Liver (tissue), 9 donors: Measurements from ENCODE around the gene RPP40. TPM values are rescaled to one million over a fixed set of nuclear protein-coding genes. Genes with fewer than 3 reads are reported as not detected.

Experiments used
- DNase-seq: peaks from one replicate; pipeline ENCODE4 v3.0.0-alpha.2; 2017; ENCODE audit warnings: low spot score
- H3K27ac ChIP-seq, 2 donors: one replicate each; pipeline ENCODE4 v1.7.0; 2013; ENCODE audit warnings: inconsistent platforms in 2 of 2, low read length in 2 of 2, control low read depth in 1 of 2, low read depth in 1 of 2, mild to moderate bottlenecking in 1 of 2
- H3K27me3 ChIP-seq, 4 donors: one replicate each; pipeline versions ENCODE4 v1.6.1 to v1.7.0; 2013; ENCODE audit warnings: low read length in 3 of 4, inconsistent platforms in 1 of 4, mild to moderate bottlenecking in 1 of 4, moderate library complexity in 1 of 4; ENCODE audit not compliant: control insufficient read depth in 4 of 4, insufficient read depth in 4 of 4
- H3K36me3 ChIP-seq, 4 donors: one replicate each; pipeline versions ENCODE4 v1.6.1 to v1.7.0; 2013; ENCODE audit warnings: low read length in 3 of 4, mild to moderate bottlenecking in 3 of 4, low read depth in 1 of 4, moderate library complexity in 1 of 4; ENCODE audit not compliant: control insufficient read depth in 4 of 4, insufficient read depth in 3 of 4
- H3K4me1 ChIP-seq, 4 donors: one replicate each; pipeline versions ENCODE4 v1.6.1 to v1.7.0; 2013; ENCODE audit warnings: low read length in 3 of 4, mild to moderate bottlenecking in 3 of 4, moderate library complexity in 1 of 4; ENCODE audit not compliant: control insufficient read depth in 4 of 4, insufficient read depth in 4 of 4
- H3K4me3 ChIP-seq, 3 donors: one replicate each; pipeline versions ENCODE4 v1.6.1 to v1.7.0; 2013; ENCODE audit warnings: low read length in 3 of 3, control low read depth in 1 of 3, low read depth in 1 of 3, mild to moderate bottlenecking in 1 of 3
- H3K9ac ChIP-seq, 2 donors: one replicate each; pipeline ENCODE4 v1.7.0; 2013; ENCODE audit warnings: low read length in 2 of 2, mild to moderate bottlenecking in 2 of 2, moderate library complexity in 2 of 2, control low read depth in 1 of 2, low read depth in 1 of 2
- H3K9me3 ChIP-seq, 4 donors: one replicate each; pipeline versions ENCODE4 v1.6.1 to v1.7.0; 2013; ENCODE audit warnings: low read length in 3 of 4; ENCODE audit not compliant: control insufficient read depth in 4 of 4
- EGR1 ChIP-seq, 2 donors: IDR thresholded peaks; 2 replicates each; pipeline ENCODE4 v1.6.1; 2016 to 2018; ENCODE audit warnings: antibody characterized with exemption in 2 of 2, low read depth in 2 of 2
- FOXA1 ChIP-seq: IDR thresholded peaks from 2 replicates; pipeline ENCODE4 v1.6.1; 2016; ENCODE audit warnings: antibody characterized with exemption
- FOXA2 ChIP-seq: IDR thresholded peaks from 2 replicates; pipeline ENCODE4 v1.6.1; 2016; ENCODE audit warnings: antibody characterized with exemption
- GABPA ChIP-seq, 2 donors: IDR thresholded peaks in 1 of 2; conservative IDR thresholded peaks in 1 of 2; 2 replicates each; pipeline ENCODE4 v1.6.1; 2016; ENCODE audit warnings: antibody characterized with exemption in 2 of 2, mild to moderate bottlenecking in 1 of 2, moderate library complexity in 1 of 2
- HNF4A ChIP-seq, 2 donors: conservative IDR thresholded peaks; 2 replicates each; pipeline ENCODE4 v1.6.1; 2016; ENCODE audit warnings: antibody characterized with exemption in 2 of 2, mild to moderate bottlenecking in 2 of 2
- HNF4G ChIP-seq: IDR thresholded peaks from 2 replicates; pipeline ENCODE4 v1.6.1; 2016; ENCODE audit warnings: antibody characterized with exemption
- JUND ChIP-seq, 2 donors: IDR thresholded peaks; 2 replicates each; pipeline ENCODE4 v1.6.1; 2016; ENCODE audit warnings: antibody characterized with exemption in 2 of 2
- NR2F2 ChIP-seq: IDR thresholded peaks from 2 replicates; pipeline ENCODE4 v1.6.1; 2016; ENCODE audit warnings: antibody characterized with exemption
- RAD21 ChIP-seq, 2 donors: IDR thresholded peaks; 2 replicates each; pipeline ENCODE4 v1.6.1; 2016; ENCODE audit warnings: antibody characterized with exemption in 2 of 2, mild to moderate bottlenecking in 2 of 2
- REST ChIP-seq: IDR thresholded peaks from 2 replicates; pipeline ENCODE4 v1.6.1; 2016; ENCODE audit warnings: antibody characterized with exemption, mild to moderate bottlenecking
- RXRA ChIP-seq, 2 donors: IDR thresholded peaks; 2 replicates each; pipeline ENCODE4 v1.6.1; 2017 to 2018; ENCODE audit warnings: antibody characterized with exemption in 2 of 2, mild to moderate bottlenecking in 1 of 2
- SP1 ChIP-seq: IDR thresholded peaks from 2 replicates; pipeline ENCODE4 v1.6.1; 2018; ENCODE audit warnings: antibody characterized with exemption, mild to moderate bottlenecking
- TAF1 ChIP-seq: conservative IDR thresholded peaks from 2 replicates; pipeline ENCODE4 v1.6.1; 2016; ENCODE audit warnings: antibody characterized with exemption, mild to moderate bottlenecking
- YY1 ChIP-seq: IDR thresholded peaks from 2 replicates; pipeline ENCODE4 v1.6.1; 2016; ENCODE audit warnings: antibody characterized with exemption, mild to moderate bottlenecking
- WGBS: extraction: QIAGEN DNeasy Blood & Tissue Kit; methylation state at CpG from one replicate; pipeline ENCODE4 v1.1.7; 2013; 5-methylcytosine and 5-hydroxymethylcytosine counted together
- polyA plus RNA-seq, 2 donors: library from polyadenylated mRNA; stranded (reverse) in 1 of 2; unstranded in 1 of 2; fragments of 200-250 nt in 1 of 2; fragments of >200 nt in 1 of 2; fragmentation: Nextera tagmentation in 1 of 2; extraction: Ambion mirVana in 1 of 2; gene quantifications; one replicate each; pipeline versions ENCODE4 v1.2.1 to v1.2.3, GENCODE V29; 2013 to 2015
- total RNA-seq, 2 donors: library from RNA; depleted of rRNA; stranded (reverse); fragments of >200 nt; gene quantifications; one replicate each; pipeline ENCODE4 v1.2.3, GENCODE V29; 2014
- TF ChIP-seq, protein P1 (sequence below): IDR thresholded peaks from 2 replicates; pipeline ENCODE4 v1.6.1; 2016; ENCODE audit warnings: antibody characterized with exemption
- TF ChIP-seq, protein P2 (sequence below): IDR thresholded peaks from 2 replicates; pipeline ENCODE4 v1.6.1; 2016; ENCODE audit warnings: antibody characterized with exemption
- TF ChIP-seq, protein P3 (sequence below): fragments of 150-350 bp; IDR thresholded peaks from 2 replicates; pipeline ENCODE4 v1.5.1; 2017; ENCODE audit warnings: improper control_type of control experiment, low read depth, low read length; ENCODE audit not compliant: missing input control
- donor health status: healthy.
- donor health status: healthy.
- donor health status: healthy.
- donor health status: healthy.
- donor health status: healthy.

The RPP40 gene
- total and polyA plus RNA-seq, 4 donors, result 5.4 to 9.5 (median 8.9) TPM

GRCh38 chr6:4977468-4977867 is 26.4 kb downstream of the RPP40 start:
- WGBS, result 72% methylated on average over 5 of the region's 5 CpGs
- Histone ChIP-seq H3K27me3 (no peaks in the 10 kb centered on the region), H3K4me1 (no peaks in the 10 kb centered on the region), H3K4me3 (no peak overlapping the region), H3K9ac (no peak overlapping the region), H3K27ac (no peak overlapping the region), H3K36me3 (no peaks in the 10 kb centered on the region), H3K9me3 (peaks cover 1 to 14% (median 9%) of the 10 kb centered on the region in 4 donors)
- TF ChIP-seq FOXA1, result no peak
- TF ChIP-seq JUND (IDR thresholded peaks at IDR 0.05), result no peak
- TF ChIP-seq NR2F2, result no peak
- no peak for TF ChIP-seq RAD21 (IDR thresholded peaks at IDR 0.05)
- TF ChIP-seq, protein P1, sequence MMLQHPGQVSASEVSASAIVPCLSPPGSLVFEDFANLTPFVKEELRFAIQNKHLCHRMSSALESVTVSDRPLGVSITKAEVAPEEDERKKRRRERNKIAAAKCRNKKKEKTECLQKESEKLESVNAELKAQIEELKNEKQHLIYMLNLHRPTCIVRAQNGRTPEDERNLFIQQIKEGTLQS, result no peak
- TF ChIP-seq EGR1 (IDR thresholded peaks at IDR 0.05; ENCODE audit: low read depth in 2 of 2), result no peak
- no peak for TF ChIP-seq SP1
- TF ChIP-seq FOXA2, result no peak
- no peak for TF ChIP-seq GABPA (IDR thresholded peaks at IDR 0.05 in 1 of 2, conservative IDR thresholded peaks at IDR 0.05 in 1 of 2)
- no peak for TF ChIP-seq YY1
- TF ChIP-seq HNF4A (conservative IDR thresholded peaks at IDR 0.05), result no peak
- TF ChIP-seq, protein P2, sequence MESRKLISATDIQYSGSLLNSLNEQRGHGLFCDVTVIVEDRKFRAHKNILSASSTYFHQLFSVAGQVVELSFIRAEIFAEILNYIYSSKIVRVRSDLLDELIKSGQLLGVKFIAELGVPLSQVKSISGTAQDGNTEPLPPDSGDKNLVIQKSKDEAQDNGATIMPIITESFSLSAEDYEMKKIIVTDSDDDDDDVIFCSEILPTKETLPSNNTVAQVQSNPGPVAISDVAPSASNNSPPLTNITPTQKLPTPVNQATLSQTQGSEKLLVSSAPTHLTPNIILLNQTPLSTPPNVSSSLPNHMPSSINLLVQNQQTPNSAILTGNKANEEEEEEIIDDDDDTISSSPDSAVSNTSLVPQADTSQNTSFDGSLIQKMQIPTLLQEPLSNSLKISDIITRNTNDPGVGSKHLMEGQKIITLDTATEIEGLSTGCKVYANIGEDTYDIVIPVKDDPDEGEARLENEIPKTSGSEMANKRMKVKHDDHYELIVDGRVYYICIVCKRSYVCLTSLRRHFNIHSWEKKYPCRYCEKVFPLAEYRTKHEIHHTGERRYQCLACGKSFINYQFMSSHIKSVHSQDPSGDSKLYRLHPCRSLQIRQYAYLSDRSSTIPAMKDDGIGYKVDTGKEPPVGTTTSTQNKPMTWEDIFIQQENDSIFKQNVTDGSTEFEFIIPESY, result no peak
- TF ChIP-seq, protein P3, sequence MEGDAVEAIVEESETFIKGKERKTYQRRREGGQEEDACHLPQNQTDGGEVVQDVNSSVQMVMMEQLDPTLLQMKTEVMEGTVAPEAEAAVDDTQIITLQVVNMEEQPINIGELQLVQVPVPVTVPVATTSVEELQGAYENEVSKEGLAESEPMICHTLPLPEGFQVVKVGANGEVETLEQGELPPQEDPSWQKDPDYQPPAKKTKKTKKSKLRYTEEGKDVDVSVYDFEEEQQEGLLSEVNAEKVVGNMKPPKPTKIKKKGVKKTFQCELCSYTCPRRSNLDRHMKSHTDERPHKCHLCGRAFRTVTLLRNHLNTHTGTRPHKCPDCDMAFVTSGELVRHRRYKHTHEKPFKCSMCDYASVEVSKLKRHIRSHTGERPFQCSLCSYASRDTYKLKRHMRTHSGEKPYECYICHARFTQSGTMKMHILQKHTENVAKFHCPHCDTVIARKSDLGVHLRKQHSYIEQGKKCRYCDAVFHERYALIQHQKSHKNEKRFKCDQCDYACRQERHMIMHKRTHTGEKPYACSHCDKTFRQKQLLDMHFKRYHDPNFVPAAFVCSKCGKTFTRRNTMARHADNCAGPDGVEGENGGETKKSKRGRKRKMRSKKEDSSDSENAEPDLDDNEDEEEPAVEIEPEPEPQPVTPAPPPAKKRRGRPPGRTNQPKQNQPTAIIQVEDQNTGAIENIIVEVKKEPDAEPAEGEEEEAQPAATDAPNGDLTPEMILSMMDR, result no peak
- no peak for TF ChIP-seq TAF1
- no peak for TF ChIP-seq REST
- TF ChIP-seq RXRA (IDR thresholded peaks at IDR 0.05), result no peak
- no peak for DNase-seq

- WGBS, result 74% methylated on average over 3 of the region's 3 CpGs
- Histone ChIP-seq H3K4me1 (no peaks in the 10 kb centered on the region), H3K4me3 (no peak overlapping the region), H3K27me3 (no peaks in the 10 kb centered on the region), H3K9ac (no peak overlapping the region), H3K27ac (no peak overlapping the region), H3K36me3 (no peaks in the 10 kb centered on the region), H3K9me3 (peaks cover 1 to 14% (median 9%) of the 10 kb centered on the region in 4 donors)
- no peak for DNase-seq
- TF ChIP-seq, protein P3, result no peak
- TF ChIP-seq SP1 (no peak), GABPA (IDR thresholded peaks at IDR 0.05 in 1 of 2, conservative IDR thresholded peaks at IDR 0.05 in 1 of 2) (no peak), RXRA (IDR thresholded peaks at IDR 0.05) (no peak), FOXA2 (no peak), HNF4G (no peak), JUND (IDR thresholded peaks at IDR 0.05) (no peak), REST (no peak)
These were observed 28.3 kb downstream of the RPP40 start for GRCh38 chr6:4975506-4975905.
